GM12872 (cell line): ENCODE results near the gene SUSD1.

ENCODE experiments used
- CTCF ChIP-seq: IDR thresholded peaks from 3 replicates; pipeline ENCODE4 v1.5.1; 2011; ENCODE audit warnings: low read depth, mild to moderate bottlenecking, low read length, moderate library complexity; ENCODE audit not compliant: insufficient read depth

SUSD1 gene

GRCh38 chr9:112000743-112001142, 174.4 kb downstream of the SUSD1 start:
- no peak for TF ChIP-seq CTCF

- TF ChIP-seq CTCF: no peak
Observed at GRCh38 chr9:111999319-111999718, 175.8 kb downstream of the SUSD1 start.

- no peak for TF ChIP-seq CTCF
Observed at GRCh38 chr9:111997831-111998230, 177.3 kb downstream of the SUSD1 start.

GRCh38 chr9:111994831-111995458, 180.2 kb downstream of the SUSD1 start:
- no peak for TF ChIP-seq CTCF

- TF ChIP-seq CTCF: no peak
Observed at GRCh38 chr9:111993319-111993718, 181.8 kb downstream of the SUSD1 start.

- no peak for TF ChIP-seq CTCF
Observed at GRCh38 chr9:111992523-111992922, 182.6 kb downstream of the SUSD1 start.

GRCh38 chr9:111991179-111991578, 183.9 kb downstream of the SUSD1 start:
- TF ChIP-seq CTCF: no peak
